ENCODE data around the gene CHRNA9. TPM values are rescaled to one million over a fixed set of nuclear protein-coding genes. Genes with fewer than 3 reads are reported as not detected.
A peak's percentile ranks its signal among the peaks of the same experiment; 100 is the strongest.
"Not testable (repeated sequence)": the region's sequence is repeated elsewhere in the genome, so short reads cannot be mapped to it uniquely, and the experiment has no call there.

CHRNA9 gene
- total RNA-seq, 1 donor from 2014 or later: not detected

DNA sequence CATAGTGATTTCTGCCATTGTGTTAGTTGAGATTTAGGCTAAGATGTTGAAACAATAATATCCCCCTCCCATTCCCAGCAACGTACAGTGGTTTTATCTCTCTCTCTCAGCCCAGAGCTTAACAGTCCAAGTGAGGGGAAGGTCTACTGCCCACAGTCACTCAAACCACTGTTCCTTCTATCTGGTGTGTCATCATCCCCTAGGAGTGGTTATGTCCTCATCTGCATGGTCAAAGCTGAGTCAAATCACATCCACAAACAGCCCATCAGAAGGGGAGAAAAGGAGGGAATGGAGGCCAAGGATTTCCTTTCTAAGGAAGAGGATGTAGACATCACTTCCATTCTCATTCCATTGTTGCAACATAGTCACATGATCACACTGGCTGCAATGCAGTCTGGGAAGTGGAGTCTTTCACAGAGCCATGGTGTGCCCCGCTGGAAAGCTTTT lies 42.8 kb upstream of the CHRNA9 start:
- Mint-ChIP-seq H3K4me3 (ENCODE audit: unreplicated experiment) (peak overlapping the region; percentile 37), H3K27ac (ENCODE audit: unreplicated experiment) (peak overlapping the region; percentile 98), H3K36me3 (ENCODE audit: low read depth, unreplicated experiment) (peaks cover 4% of the 10 kb centered on the region), H3K9me3 (ENCODE audit: unreplicated experiment) (no peaks in the 10 kb centered on the region), H3K4me1 (ENCODE audit: unreplicated experiment) (peaks cover 10% of the 10 kb centered on the region), H3K27me3 (ENCODE audit: unreplicated experiment) (peaks cover 5% of the 10 kb centered on the region)
- peak; percentile 11 for DNase-seq (ENCODE audit: low spot score)
- TF ChIP-seq, protein P1, sequence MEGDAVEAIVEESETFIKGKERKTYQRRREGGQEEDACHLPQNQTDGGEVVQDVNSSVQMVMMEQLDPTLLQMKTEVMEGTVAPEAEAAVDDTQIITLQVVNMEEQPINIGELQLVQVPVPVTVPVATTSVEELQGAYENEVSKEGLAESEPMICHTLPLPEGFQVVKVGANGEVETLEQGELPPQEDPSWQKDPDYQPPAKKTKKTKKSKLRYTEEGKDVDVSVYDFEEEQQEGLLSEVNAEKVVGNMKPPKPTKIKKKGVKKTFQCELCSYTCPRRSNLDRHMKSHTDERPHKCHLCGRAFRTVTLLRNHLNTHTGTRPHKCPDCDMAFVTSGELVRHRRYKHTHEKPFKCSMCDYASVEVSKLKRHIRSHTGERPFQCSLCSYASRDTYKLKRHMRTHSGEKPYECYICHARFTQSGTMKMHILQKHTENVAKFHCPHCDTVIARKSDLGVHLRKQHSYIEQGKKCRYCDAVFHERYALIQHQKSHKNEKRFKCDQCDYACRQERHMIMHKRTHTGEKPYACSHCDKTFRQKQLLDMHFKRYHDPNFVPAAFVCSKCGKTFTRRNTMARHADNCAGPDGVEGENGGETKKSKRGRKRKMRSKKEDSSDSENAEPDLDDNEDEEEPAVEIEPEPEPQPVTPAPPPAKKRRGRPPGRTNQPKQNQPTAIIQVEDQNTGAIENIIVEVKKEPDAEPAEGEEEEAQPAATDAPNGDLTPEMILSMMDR (IDR thresholded peaks at IDR 0.05; ENCODE audit: unreplicated experiment): no peak

DNA sequence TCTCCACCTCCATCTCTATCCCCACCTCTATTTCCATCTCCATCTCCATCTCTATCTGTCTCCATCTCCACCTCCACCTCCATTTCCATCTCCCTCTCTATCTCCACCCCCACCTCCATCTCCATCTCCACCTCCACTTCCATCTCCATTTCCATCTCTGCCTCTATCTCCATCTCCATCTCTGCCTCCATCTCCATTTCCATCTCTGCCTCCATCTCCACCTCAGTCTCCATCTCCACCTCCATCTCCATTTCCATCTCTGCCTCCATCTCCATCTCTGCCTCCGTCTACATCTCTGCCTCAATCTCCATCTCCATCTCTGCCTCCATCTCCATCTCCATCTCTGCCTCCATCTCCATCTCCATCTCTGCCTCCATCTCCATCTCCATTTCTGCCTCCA lies 40.8 kb upstream of the CHRNA9 start:
- Mint-ChIP-seq H3K4me3 (ENCODE audit: unreplicated experiment) (no peak overlapping the region), H3K27me3 (ENCODE audit: unreplicated experiment) (peaks cover 3% of the 10 kb centered on the region), H3K36me3 (ENCODE audit: low read depth, unreplicated experiment) (peaks cover 4% of the 10 kb centered on the region), H3K27ac (ENCODE audit: unreplicated experiment) (no peak overlapping the region), H3K4me1 (ENCODE audit: unreplicated experiment) (peaks cover 14% of the 10 kb centered on the region), H3K9me3 (ENCODE audit: unreplicated experiment) (no peaks in the 10 kb centered on the region)
- no peak for DNase-seq (ENCODE audit: low spot score)
- TF ChIP-seq, protein P1 (IDR thresholded peaks at IDR 0.05; ENCODE audit: unreplicated experiment): no peak

DNA sequence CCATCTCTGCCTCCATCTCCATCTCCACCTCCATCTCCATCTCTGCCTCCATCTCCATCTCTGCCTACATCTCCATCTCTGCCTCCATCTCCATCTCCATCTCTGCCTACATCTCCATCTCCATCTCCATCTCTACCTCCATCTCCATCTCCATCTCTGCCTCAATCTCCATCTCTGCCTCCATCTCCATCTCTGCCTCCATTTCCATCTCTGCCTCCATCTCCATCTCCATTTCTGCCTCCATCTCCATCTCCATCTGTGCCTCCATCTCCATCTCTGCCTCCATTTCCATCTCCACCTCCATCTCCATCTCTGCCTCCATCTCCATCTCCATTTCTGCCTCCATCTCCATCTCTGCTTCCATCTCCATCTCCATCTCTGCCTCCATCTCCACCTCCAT lies 40.1 kb upstream of the CHRNA9 start:
- not testable (repeated sequence) for H3K36me3 Mint-ChIP-seq (ENCODE audit: low read depth, unreplicated experiment); H3K4me3 Mint-ChIP-seq (ENCODE audit: unreplicated experiment); H3K9me3 Mint-ChIP-seq (ENCODE audit: unreplicated experiment); H3K27ac Mint-ChIP-seq (ENCODE audit: unreplicated experiment); H3K4me1 Mint-ChIP-seq (ENCODE audit: unreplicated experiment); H3K27me3 Mint-ChIP-seq (ENCODE audit: unreplicated experiment); DNase-seq (ENCODE audit: low spot score)

DNA sequence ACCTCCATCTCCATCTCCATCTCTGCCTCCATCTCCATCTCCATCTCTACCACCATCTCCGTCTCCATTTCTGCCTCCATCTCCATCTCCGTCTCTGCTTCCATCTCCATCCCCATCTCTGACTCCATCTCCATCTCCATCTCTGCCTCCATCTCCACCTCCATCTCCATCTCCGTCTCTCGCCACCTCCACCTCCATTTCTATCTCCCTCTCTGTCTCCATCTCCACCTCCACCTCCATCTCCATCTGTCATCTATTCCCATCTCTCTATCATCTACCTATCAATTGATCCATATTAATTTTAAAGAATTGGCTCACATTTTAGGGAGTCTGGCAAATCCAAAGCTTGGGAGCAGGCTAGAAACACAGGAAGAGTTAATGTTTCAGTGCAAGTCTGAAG lies 39.6 kb upstream of the CHRNA9 start:
- no peak overlapping the region for H3K4me3 Mint-ChIP-seq (ENCODE audit: unreplicated experiment)
- TF ChIP-seq, protein P1 (IDR thresholded peaks at IDR 0.05; ENCODE audit: unreplicated experiment): no peak
- peaks cover 4% of the 10 kb centered on the region for H3K36me3 Mint-ChIP-seq (ENCODE audit: low read depth, unreplicated experiment)
- peaks cover 8% of the 10 kb centered on the region for H3K4me1 Mint-ChIP-seq (ENCODE audit: unreplicated experiment)
- H3K27me3 Mint-ChIP-seq (ENCODE audit: unreplicated experiment): peaks cover 3% of the 10 kb centered on the region
- DNase-seq (ENCODE audit: low spot score): no peak
- H3K9me3 Mint-ChIP-seq (ENCODE audit: unreplicated experiment): no peaks in the 10 kb centered on the region
- no peak overlapping the region for H3K27ac Mint-ChIP-seq (ENCODE audit: unreplicated experiment)

DNA sequence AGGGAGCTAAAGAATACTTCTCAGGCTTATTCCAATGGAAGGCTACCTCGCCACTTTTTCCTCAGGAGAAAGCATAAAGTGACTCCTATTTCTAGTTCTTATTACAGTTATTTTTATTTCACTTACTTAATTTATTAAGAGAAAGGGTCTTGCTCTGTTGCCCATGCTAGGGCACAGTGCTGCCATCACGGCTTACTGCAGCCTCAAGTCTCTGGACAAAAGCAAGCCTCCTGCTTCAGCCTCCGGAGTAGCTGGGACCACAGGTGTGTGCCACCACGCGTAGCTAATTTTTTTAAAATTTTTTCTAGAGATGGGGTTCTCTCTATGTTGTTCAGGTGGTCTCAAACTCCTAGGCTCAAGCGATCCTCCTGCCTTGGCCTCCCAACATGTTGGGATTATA lies 36.0 kb upstream of the CHRNA9 start:
- no peaks in the 10 kb centered on the region for H3K9me3 Mint-ChIP-seq (ENCODE audit: unreplicated experiment)
- H3K27ac Mint-ChIP-seq (ENCODE audit: unreplicated experiment): no peak overlapping the region
- H3K36me3 Mint-ChIP-seq (ENCODE audit: low read depth, unreplicated experiment): no peaks in the 10 kb centered on the region
- DNase-seq (ENCODE audit: low spot score): no peak
- peaks cover 4% of the 10 kb centered on the region for H3K4me1 Mint-ChIP-seq (ENCODE audit: unreplicated experiment)
- TF ChIP-seq, protein P1 (IDR thresholded peaks at IDR 0.05; ENCODE audit: unreplicated experiment): no peak
- H3K27me3 Mint-ChIP-seq (ENCODE audit: unreplicated experiment): no peaks in the 10 kb centered on the region
- H3K4me3 Mint-ChIP-seq (ENCODE audit: unreplicated experiment): no peak overlapping the region
